Heart left ventricle (tissue), 13 donors: ENCODE measurements around the gene BCAS1.

Experiments
- CTCF ChIP-seq, 12 donors: fragments of 200-600 bp; sonication (generic) in 4 of 12; IDR thresholded peaks; one replicate each; pipeline versions ENCODE4 v1.5.0 to v1.8.0; 2018 to 2022; ENCODE audit warnings: antibody characterized with exemption in 12 of 12, mild to moderate bottlenecking in 5 of 12
- POLR2A ChIP-seq, 2 donors: fragments of 450-650 bp; IDR thresholded peaks; one replicate each; pipeline ENCODE4 v1.6.1; 2017; ENCODE audit warnings: antibody characterized with exemption in 2 of 2, mild to moderate bottlenecking in 2 of 2, moderate library complexity in 2 of 2
- donor health status: ischemic (EF 13 %, LVEDD 7.1; RV severe dilation, severe dysfunction).
- donor health status: DM: no; HTN: yes; CAD: no.
- donor health status: DM: no; HTN: no; CAD: no.
- donor health status: ischemic (EF 25% LVEDD 6.9; RV normal size, moderate dysfunction).
- donor health status: ischemic (EF 25% LVEDD 5.7; RV mildly dilated, moderate dysfunction).
- donor health status: ischemic (EF 35%, LVEDD 5.7; RV mildly dilated, moderate dysfunction).
- donor health status: nonischemic (EF 11% LVEDD 7.7; RV severe dilation, severe dysfunction).
- donor health status: DM: yes; HTN: yes; CAD: no.
- donor health status: PGD.
- donor health status: ischemic (EF 29% LVEDD 5.4; RV normal size, mild dysfunction).
- donor health status: nonischemic (EF 23%, LVEDD 6.1; RV moderate dilation, normal function).

GRCh38 chr20:54092021-54092420 is 21.6 kb upstream of the BCAS1 start:
- TF ChIP-seq CTCF (IDR thresholded peaks at IDR 0.05) (no peak), POLR2A (IDR thresholded peaks at IDR 0.05) (no peak)
